Amygdala (tissue), 56 donors: ENCODE measurements around the gene TRIM72.
"Not testable (repeated sequence)": the region's sequence is repeated elsewhere in the genome, so short reads cannot be mapped to it uniquely, and the experiment has no call there.

Experiments used
- DNase-seq, 56 donors: peaks; one replicate each; lab custom pipeline; 2025; lab: John Stamatoyannopoulos, UW

Gene TRIM72

GRCh38 chr16:31190061-31190460, 23.9 kb upstream of the TRIM72 start:
- DNase-seq, result no peak

GRCh38 chr16:31190818-31191444, 23.0 kb upstream of the TRIM72 start:
- no peak for DNase-seq

GRCh38 chr16:31191697-31192428, 22.1 kb upstream of the TRIM72 start:
- DNase-seq, result no peak

GRCh38 chr16:31192856-31193642, 20.9 kb upstream of the TRIM72 start:
- no peak for DNase-seq

GRCh38 chr16:31193874-31194273, 20.0 kb upstream of the TRIM72 start:
- DNase-seq, result no peak

GRCh38 chr16:31194898-31195297, 19.0 kb upstream of the TRIM72 start:
- DNase-seq, result no peak

- not testable (repeated sequence) for DNase-seq
Observed at GRCh38 chr16:31195861-31196260, 18.1 kb upstream of the TRIM72 start.

- no peak for DNase-seq
Observed at GRCh38 chr16:31196324-31197088, 17.4 kb upstream of the TRIM72 start.

GRCh38 chr16:31198207-31198882, 15.6 kb upstream of the TRIM72 start:
- DNase-seq, result no peak

- DNase-seq, result no peak
Observed at GRCh38 chr16:31199430-31200041, 14.4 kb upstream of the TRIM72 start.

- not testable (repeated sequence) for DNase-seq
Observed at GRCh38 chr16:31200111-31200510, 13.8 kb upstream of the TRIM72 start.

- DNase-seq, result no peak
Observed at GRCh38 chr16:31200821-31201568, 12.9 kb upstream of the TRIM72 start.

- peak in 5 of 56 donors; percentile 1 to 33 (median 22) for DNase-seq
Observed at GRCh38 chr16:31201582-31202413, 12.1 kb upstream of the TRIM72 start.

- peak in 4 of 56 donors; percentile 9 to 26 (median 22) for DNase-seq
Observed at GRCh38 chr16:31202414-31203375, 11.2 kb upstream of the TRIM72 start, which contains the start of gene PYCARD. Gene PYCARD, minus strand, starts transcription at chr16:31202760. Its CDS starts 70 bp downstream, at chr16:31202690.

- DNase-seq, result no peak
Observed at GRCh38 chr16:31204871-31205666, 8.8 kb upstream of the TRIM72 start.

GRCh38 chr16:31206776-31207175, 7.1 kb upstream of the TRIM72 start:
- DNase-seq, result no peak
